Measurements from ENCODE around the gene C1orf198.

Gene C1orf198

DNA sequence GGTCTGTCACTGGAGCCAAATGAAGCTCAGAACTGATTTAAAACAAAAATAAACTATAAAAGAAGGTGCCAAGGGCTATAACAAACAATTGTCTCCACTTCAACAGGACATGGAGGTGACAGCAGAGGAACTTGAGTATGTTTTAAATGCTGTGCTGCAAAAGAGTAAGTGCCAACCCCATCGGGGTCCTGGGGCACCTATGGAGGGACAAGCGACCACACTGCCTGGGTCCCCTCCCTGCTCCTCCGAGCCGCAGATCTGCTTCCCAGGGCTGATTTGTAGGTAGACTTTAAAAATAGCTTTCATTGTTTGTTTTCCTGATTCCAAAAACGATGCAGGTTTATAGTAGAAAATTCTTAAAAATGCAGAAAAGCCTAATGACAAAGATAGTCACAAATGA lies 78.3 kb downstream of the C1orf198 start:
- DNase-seq (ENCODE audit: low read depth in 2 of 3, low spot score in 2 of 3) = no peak

DNA sequence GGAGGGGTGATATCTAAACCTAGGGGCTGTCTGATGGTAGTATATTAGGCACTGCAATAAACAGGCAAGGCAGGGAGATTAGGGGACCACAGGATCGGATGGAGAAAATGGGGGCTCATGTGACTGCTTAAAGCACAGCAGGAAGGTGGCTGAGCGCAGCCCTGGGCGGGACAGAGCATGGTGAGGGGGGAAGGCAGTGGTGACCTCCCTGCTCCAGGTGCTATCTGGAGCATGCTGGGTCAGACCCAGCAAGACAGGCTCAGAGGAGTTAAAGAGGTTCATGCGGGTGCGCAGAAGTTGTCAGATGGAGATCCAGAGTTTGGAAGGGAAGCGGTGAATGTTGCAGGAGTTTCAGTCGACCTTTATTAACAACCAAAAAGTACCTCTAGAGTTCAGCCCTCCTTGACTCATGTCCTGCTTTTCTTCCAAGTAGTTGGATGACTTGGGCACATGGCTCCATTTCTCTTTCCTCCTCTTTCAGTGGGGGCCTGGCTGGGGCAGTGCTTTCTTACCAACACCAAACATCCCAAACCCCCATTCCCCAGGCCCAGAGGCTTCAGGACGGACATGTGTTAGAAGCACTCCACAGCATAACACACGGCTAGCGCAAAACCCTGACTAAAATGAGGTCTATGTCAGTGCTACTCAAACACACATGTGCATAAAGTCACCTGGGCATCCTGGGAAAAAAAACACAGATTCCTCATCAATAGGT lies 79.6 kb downstream of the C1orf198 start:
- no peak for DNase-seq (ENCODE audit: low read depth in 2 of 3, low spot score in 2 of 3)

DNA sequence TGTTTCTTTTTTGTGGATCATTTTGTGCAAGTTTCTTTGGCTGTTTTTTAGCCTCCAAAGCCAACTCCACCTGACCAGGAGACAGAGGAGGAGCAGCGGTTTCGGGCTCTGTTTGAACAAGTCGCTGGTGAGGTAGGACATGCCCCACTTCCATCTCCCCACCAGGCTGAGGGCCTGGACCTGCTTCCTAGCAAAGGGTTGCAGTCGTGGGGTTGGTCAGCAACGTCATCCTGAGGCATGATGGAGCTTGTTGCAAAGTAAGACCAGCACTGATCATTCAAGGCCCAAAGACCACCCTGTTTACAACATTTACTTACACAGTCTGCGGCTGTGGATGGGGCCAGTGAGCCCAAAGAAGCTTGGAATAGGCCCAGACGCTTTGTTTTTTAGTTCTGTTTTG lies 80.8 kb downstream of the C1orf198 start:
- no peak for DNase-seq (ENCODE audit: low read depth in 2 of 3, low spot score in 2 of 3)

Data from activated CD8-positive, alpha-beta memory T cell treated with anti-CD3 and anti-CD28 coated beads for 48 hours (primary cell).